ENCODE measurements around the gene C15orf40. TPM values are rescaled to one million over a fixed set of nuclear protein-coding genes. Genes with fewer than 3 reads are reported as not detected.

The C15orf40 gene
- total RNA-seq, 1 donor from 2014 or later: 11.7 TPM

- no peak for DNase-seq
Observed at GRCh38 chr15:82993144-82993543, 18.3 kb downstream of the C15orf40 start.

GRCh38 chr15:82992436-82992998 is 18.9 kb downstream of the C15orf40 start:
- DNase-seq: no peak

GRCh38 chr15:82986442-82986780 is 25.0 kb downstream of the C15orf40 start:
- DNase-seq: peak; percentile 43

GRCh38 chr15:82985688-82986441 is 25.6 kb downstream of the C15orf40 start, which contains the start of gene RAMAC:
Gene RAMAC, plus strand, starts transcription at chr15:82986210. Its CDS starts 2,809 bp downstream, at chr15:82989019.
- DNase-seq: peak; percentile 94

- DNase-seq: no peak
Observed at GRCh38 chr15:82980981-82981380, 30.5 kb downstream of the C15orf40 start.

GRCh38 chr15:82979726-82980125 is 31.7 kb downstream of the C15orf40 start:
- no peak for DNase-seq

- DNase-seq: no peak
Observed at GRCh38 chr15:82978438-82978837, 33.0 kb downstream of the C15orf40 start.

- DNase-seq: no peak
Observed at GRCh38 chr15:82977076-82977475, 34.4 kb downstream of the C15orf40 start.

GRCh38 chr15:82972990-82973389 is 38.4 kb downstream of the C15orf40 start:
- no peak for DNase-seq

GRCh38 chr15:82971218-82971984 is 40.0 kb downstream of the C15orf40 start:
- no peak for DNase-seq

- no peak for DNase-seq
Observed at GRCh38 chr15:82970696-82971095, 40.7 kb downstream of the C15orf40 start.

GRCh38 chr15:82970078-82970686 is 41.3 kb downstream of the C15orf40 start:
- DNase-seq: no peak

- DNase-seq: no peak
Observed at GRCh38 chr15:82969353-82969752, 42.1 kb downstream of the C15orf40 start.

GRCh38 chr15:82968066-82968465 is 43.4 kb downstream of the C15orf40 start:
- DNase-seq: no peak

- no peak for DNase-seq
Observed at GRCh38 chr15:82966671-82967071, 44.8 kb downstream of the C15orf40 start.

GRCh38 chr15:82964890-82965289 is 46.5 kb downstream of the C15orf40 start:
- no peak for DNase-seq

GRCh38 chr15:82963471-82964341 is 47.7 kb downstream of the C15orf40 start:
- DNase-seq: no peak

GRCh38 chr15:82960766-82961165 is 50.7 kb downstream of the C15orf40 start:
- DNase-seq: no peak

- no peak for DNase-seq
Observed at GRCh38 chr15:82959423-82959822, 52.0 kb downstream of the C15orf40 start.

GRCh38 chr15:82958638-82959037 is 52.8 kb downstream of the C15orf40 start:
- DNase-seq: no peak

- no peak for DNase-seq
Observed at GRCh38 chr15:82952158-82953081, 59.0 kb downstream of the C15orf40 start, which contains the start of gene HOMER2. Gene HOMER2, minus strand, starts transcription at chr15:82952720. Its CDS starts 185 bp downstream, at chr15:82952535.
